Endodermal cell (in vitro differentiated cells): ENCODE measurements around the gene PRUNE2. TPM values are rescaled to one million over a fixed set of nuclear protein-coding genes. Genes with fewer than 3 reads are reported as not detected.

Experiments
- DNase-seq: peaks from one replicate; pipeline ENCODE4 v3.0.0-alpha.2; 2017
- H3K27ac ChIP-seq: 2 replicates; pipeline ENCODE4 v1.5.1; 2013; ENCODE audit warnings: mild to moderate bottlenecking, low read depth, low read length, moderate library complexity
- H3K27me3 ChIP-seq: 2 replicates; pipeline ENCODE4 v1.6.1; 2013; ENCODE audit warnings: mild to moderate bottlenecking, low read length, moderate library complexity; ENCODE audit not compliant: insufficient read depth, control insufficient read depth, poor library complexity, severe bottlenecking
- H3K36me3 ChIP-seq: 2 replicates; pipeline ENCODE4 v1.7.0; 2013; ENCODE audit warnings: mild to moderate bottlenecking, low read length, moderate library complexity; ENCODE audit not compliant: control insufficient read depth, insufficient read depth
- H3K4me1 ChIP-seq: one replicate; pipeline ENCODE4 v1.7.0; 2013; ENCODE audit warnings: low read length; ENCODE audit not compliant: control insufficient read depth, insufficient read depth
- H3K4me3 ChIP-seq: 2 replicates; pipeline ENCODE4 v1.5.1; 2013; ENCODE audit warnings: mild to moderate bottlenecking, low read length, moderate library complexity
- H3K9ac ChIP-seq: 2 replicates; pipeline ENCODE4 v1.6.1; 2013; ENCODE audit warnings: mild to moderate bottlenecking, low read length, moderate library complexity; ENCODE audit not compliant: poor library complexity, severe bottlenecking; ENCODE audit errors: extremely low read depth
- H3K9me3 ChIP-seq: 2 replicates; pipeline ENCODE4 v1.6.1; 2013; ENCODE audit warnings: mild to moderate bottlenecking, low read length, moderate library complexity; ENCODE audit not compliant: control insufficient read depth
- H3K27ac Mint-ChIP-seq: 2 replicates; pipeline ENCODE4 v1.8.0; 2020; ENCODE audit warnings: mixed read lengths
- H3K27me3 Mint-ChIP-seq: 2 replicates; pipeline ENCODE4 v1.8.0; 2021; ENCODE audit warnings: mild to moderate bottlenecking, mixed read lengths; ENCODE audit not compliant: insufficient read depth
- H3K36me3 Mint-ChIP-seq: 2 replicates; pipeline ENCODE4 v1.8.0; 2020; ENCODE audit warnings: low read depth, mixed read lengths
- H3K4me1 Mint-ChIP-seq: 2 replicates; pipeline ENCODE4 v1.8.0; 2020; ENCODE audit warnings: mixed read lengths
- H3K4me3 Mint-ChIP-seq: 2 replicates; pipeline ENCODE4 v1.8.0; 2020; ENCODE audit warnings: mild to moderate bottlenecking, moderate library complexity, mixed read lengths
- H3K9me3 Mint-ChIP-seq: 2 replicates; pipeline ENCODE4 v1.8.0; 2020; ENCODE audit warnings: mild to moderate bottlenecking, mixed read lengths
- CTCF ChIP-seq: fragments of 200-600 bp; sonication (generic); conservative IDR thresholded peaks from 2 replicates; pipeline ENCODE4 v1.5.0; 2021; ENCODE audit warnings: antibody characterized with exemption, mild to moderate bottlenecking
- WGBS, 2 experiments: methylation state at CpG; one replicate each; pipeline versions ENCODE4 v1.1.5 to v1.1.7; 2013; ENCODE audit warnings: missing lambda C conversion rate in 2 of 2, mixed read lengths in 1 of 2; ENCODE audit not compliant: insufficient coverage in 1 of 2, insufficient read length in 1 of 2; 5-methylcytosine and 5-hydroxymethylcytosine counted together
- total RNA-seq, 2 donors: library from RNA; stranded (reverse); fragmentation: NEBNext Ultra II Directional in 1 of 2; extraction: Animal tissue kit (Norgen Biotek cat#: 25700) in 1 of 2; gene quantifications; 2 replicates in 1 of 2; 3 replicates in 1 of 2; pipeline ENCODE4 v1.2.1, GENCODE V29; 2021

PRUNE2 gene
- total RNA-seq, 2 donors from 2014 or later = 4.1 to 6.8 TPM

DNA sequence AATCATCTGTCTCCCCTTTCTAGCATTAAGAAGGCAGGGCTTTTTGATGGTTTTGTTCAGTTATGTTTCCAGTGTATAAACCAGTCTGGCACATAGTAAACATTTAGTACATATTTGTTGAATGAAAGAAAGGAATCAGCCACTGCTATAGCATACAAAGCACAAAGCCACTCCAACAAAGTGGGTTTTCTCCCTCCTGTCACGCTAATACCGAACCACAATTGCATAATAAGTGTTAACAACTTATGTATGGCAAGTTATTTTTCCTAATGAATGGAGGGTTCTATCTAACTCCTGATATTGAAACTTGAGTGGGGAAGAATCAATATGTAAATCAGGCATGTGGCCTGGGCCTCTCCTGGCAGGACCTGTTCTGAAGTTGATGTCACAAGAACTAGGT lies 53.9 kb downstream of the PRUNE2 start:
- Histone ChIP-seq H3K36me3 (no peaks in the 10 kb centered on the region), H3K9ac (no peak overlapping the region), H3K9me3 (no peaks in the 10 kb centered on the region), H3K27me3 (no peaks in the 10 kb centered on the region), H3K4me3 (no peak overlapping the region), H3K4me1 (no peaks in the 10 kb centered on the region), H3K27ac (no peak overlapping the region)
- H3K4me3 Mint-ChIP-seq = no peak overlapping the region
- no peaks in the 10 kb centered on the region for H3K9me3 Mint-ChIP-seq
- DNase-seq = no peak
- no peaks in the 10 kb centered on the region for H3K27me3 Mint-ChIP-seq
- no peak overlapping the region for H3K27ac Mint-ChIP-seq
- no CpG with 5 or more reads among the region's 2 CpGs for WGBS, 2 experiments
- no peaks in the 10 kb centered on the region for H3K36me3 Mint-ChIP-seq
- no peak for TF ChIP-seq CTCF
- H3K4me1 Mint-ChIP-seq = no peaks in the 10 kb centered on the region

DNA sequence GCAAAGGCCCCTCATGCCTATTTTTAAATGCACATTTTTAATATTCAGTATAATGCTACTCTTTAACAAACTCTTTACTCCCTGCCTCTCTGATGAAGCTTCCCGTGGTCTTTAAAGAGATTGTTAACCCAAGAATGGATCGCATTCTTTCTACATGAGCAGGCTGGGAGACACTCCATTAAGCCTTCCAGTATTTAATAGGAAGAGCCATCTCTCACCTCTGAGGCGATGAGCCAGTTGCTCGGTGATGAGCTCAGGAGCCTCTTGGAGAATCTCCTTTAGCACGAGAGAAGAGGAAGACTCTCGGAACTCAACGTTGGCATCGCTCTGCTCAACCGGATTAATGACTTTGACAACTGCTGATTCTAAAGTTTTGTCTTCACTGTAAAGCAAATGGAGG lies 59.6 kb downstream of the PRUNE2 start:
- no peak overlapping the region for H3K4me3 ChIP-seq
- no peaks in the 10 kb centered on the region for H3K36me3 ChIP-seq
- H3K9me3 Mint-ChIP-seq = no peaks in the 10 kb centered on the region
- H3K4me3 Mint-ChIP-seq = no peak overlapping the region
- H3K9ac ChIP-seq = no peak overlapping the region
- H3K27ac Mint-ChIP-seq = no peak overlapping the region
- H3K9me3 ChIP-seq = no peaks in the 10 kb centered on the region
- no peak overlapping the region for H3K27ac ChIP-seq
- peaks cover 3% of the 10 kb centered on the region for H3K27me3 Mint-ChIP-seq
- no peaks in the 10 kb centered on the region for H3K4me1 ChIP-seq
- WGBS, 2 experiments = 87 to 94% methylated on average over 9 of the region's 9 CpGs
- no peaks in the 10 kb centered on the region for H3K36me3 Mint-ChIP-seq
- no peaks in the 10 kb centered on the region for H3K27me3 ChIP-seq
- no peak for DNase-seq
- TF ChIP-seq CTCF = no peak
- no peaks in the 10 kb centered on the region for H3K4me1 Mint-ChIP-seq

DNA sequence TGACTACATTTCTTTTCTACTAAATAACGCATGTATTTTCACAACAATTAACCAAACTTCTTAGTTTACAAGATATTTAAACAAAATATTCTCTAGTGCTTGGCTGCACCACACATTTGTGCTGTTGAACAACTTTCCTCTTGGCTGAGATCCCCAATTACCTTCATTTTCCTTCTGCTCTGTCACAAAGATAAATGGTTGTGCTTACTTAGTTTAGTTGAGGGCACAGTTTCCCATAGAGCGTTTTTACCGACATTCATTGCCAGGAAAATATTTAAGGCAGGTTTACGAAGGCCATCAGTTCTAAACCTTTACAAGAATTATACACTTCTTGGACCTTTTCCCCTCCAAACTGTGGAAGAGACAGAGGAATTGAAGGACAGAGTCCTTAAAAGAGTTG lies 60.7 kb downstream of the PRUNE2 start:
- no peaks in the 10 kb centered on the region for H3K27me3 ChIP-seq
- Mint-ChIP-seq H3K27me3 (peaks cover 3% of the 10 kb centered on the region), H3K36me3 (no peaks in the 10 kb centered on the region), H3K4me1 (no peaks in the 10 kb centered on the region), H3K4me3 (no peak overlapping the region), H3K27ac (no peak overlapping the region), H3K9me3 (no peaks in the 10 kb centered on the region)
- H3K27ac ChIP-seq = no peak overlapping the region
- TF ChIP-seq CTCF = no peak
- H3K36me3 ChIP-seq = no peaks in the 10 kb centered on the region
- no peak overlapping the region for H3K9ac ChIP-seq
- H3K4me1 ChIP-seq = no peaks in the 10 kb centered on the region
- H3K4me3 ChIP-seq = no peak overlapping the region
- no peaks in the 10 kb centered on the region for H3K9me3 ChIP-seq
- WGBS, 2 experiments = 99% methylated on average over 4 of the region's 4 CpGs; no CpG with 5 or more reads in 1 of the 2 experiments
- no peak for DNase-seq
